Activated T-cell treated with anti-CD3 and anti-CD28 coated beads for 4 hours (primary cell): ENCODE results near the gene NDEL1.

ENCODE experiments used
- DNase-seq: peaks from one replicate; pipeline ENCODE4 v3.0.0-alpha.2; 2020

Gene NDEL1

DNA sequence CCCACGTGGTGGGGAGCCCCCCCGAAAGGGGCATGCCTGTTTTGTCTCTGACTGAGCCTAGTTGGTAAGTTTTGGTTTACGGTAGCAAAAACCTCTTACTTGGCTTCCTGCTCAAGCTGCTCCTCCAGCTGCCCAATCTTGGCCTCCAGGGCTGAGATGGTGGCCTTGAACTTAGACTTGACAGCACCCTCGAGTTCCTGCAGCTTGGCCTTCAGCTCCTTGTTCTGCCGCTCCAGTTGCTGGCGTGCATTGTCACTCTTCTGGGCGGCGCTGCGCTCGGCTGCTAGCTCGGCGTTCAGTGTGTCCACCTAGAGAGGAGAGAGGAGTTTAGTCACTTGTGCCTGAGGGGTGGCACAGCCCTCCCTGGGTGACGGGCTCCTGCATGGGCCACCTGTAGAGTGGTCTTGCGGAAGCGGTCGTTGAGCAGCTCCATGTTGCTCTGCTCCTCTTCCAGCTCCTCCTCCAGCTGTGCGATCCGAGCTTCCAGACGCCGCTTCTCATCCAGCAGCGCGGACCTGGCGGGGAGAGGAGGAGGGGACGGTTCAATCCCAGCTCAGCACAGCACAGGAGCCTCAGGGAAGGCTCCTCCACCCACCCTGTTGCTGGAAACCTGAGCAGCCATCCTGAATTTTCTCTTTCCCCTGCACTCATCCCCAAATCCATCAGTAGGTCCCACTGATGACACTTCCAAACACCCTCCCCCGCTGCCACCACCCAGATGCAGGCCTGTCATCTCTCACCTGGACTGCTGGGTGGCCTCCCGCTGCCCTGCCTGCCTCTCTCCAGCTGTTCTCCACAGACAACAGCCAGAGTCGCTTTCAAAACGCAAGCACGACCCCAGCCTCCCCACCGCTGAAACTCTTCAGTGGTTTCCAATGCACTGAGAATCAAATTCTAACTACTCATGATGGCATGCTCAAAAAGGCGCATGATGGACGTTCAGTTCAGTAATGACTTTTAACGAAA lies 44.6 kb downstream of the NDEL1 start:
- no peak for DNase-seq

DNA sequence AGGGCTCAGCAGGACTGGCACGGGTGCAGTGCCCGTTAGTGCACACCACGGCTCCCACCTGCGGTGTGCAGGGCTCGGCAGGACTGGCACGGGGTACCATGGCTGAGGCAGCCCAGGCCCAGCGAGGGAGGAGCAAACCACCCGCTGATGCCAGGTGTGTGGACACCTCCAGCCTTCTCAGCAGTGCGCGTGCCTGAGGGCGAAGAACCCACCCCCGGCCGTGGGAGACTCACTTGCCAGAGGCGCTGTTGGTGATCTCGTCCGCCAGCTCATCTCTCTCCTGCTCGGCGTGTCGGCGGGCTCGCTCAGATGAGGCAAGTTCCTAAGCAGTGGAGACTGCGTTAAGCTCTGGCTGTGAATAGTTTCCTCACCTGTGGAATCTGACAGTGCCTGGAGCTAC lies 45.4 kb downstream of the NDEL1 start:
- DNase-seq = no peak

DNA sequence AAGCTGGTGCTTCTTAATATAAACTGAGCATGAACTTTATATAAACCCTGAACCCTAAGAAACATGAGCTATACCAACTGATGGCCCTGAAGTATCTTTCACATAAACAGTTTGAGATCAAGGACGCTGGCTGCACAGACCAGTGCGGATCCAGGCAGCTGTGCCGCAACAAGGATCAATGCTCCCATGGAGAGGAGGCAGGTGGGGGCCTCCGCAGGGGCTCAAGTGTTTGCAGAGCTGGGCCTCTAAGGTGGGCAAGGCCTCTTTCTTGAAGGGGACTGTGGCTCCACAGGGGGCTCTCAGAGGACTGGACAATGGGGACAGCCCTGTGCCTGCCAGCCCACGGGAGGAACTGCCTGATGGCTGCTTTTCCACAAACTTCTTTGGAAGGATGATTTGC lies 46.0 kb downstream of the NDEL1 start:
- DNase-seq = no peak

DNA sequence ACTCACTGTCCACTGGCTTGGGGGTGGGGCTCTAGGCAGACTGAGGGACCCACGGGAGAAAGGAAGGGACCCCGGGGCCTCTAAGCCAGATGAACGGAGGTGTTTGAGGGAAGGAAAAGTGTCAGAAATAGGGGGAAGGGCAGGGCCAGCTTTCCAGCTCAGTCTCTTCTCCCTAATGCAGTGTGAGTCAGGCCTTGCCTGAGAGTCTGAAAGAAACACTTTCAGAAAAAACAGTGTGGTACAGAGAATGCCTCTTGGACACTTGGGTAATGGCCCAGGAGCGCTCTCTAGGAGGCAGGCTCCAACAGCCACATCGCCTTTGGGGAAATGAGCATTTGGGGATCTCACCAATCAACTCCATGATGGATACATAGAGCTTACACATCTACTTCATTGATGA lies 46.9 kb downstream of the NDEL1 start:
- no peak for DNase-seq

DNA sequence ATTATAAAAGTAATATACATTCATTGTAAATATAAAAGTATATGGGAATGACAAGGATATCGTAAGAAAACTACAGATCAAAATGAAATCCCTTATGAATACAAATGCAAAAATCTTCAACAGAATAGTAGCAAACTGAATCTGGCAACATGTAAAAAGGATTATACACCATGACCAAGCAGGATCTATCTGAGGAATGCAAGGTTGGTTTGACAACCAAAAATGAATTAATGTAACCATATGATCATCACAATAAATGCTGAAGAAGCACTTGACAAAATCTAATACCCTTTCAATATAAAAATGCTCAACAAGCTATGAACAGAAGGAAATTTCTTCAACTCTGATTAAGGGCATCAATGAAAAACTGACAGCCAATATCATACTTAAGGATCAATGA lies 48.8 kb downstream of the NDEL1 start:
- DNase-seq = no peak

DNA sequence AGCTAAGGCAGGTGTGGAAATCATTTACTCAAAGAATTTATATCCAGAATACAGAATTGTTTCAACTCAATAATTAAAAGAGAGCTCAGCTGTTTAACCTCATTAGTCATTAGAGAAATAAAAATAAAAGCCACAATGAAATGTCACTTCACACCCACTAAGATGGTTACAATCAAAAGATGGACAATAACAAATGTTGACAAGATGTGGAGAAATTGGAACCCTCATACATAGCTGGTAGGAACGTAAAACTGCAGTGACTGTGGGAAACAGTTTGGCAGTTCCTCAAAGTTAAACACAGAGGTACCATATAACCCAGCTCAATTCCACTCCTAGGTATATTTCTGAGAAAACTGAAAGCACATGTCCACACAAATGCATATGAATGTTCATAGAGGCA lies 49.8 kb downstream of the NDEL1 start:
- no peak for DNase-seq

DNA sequence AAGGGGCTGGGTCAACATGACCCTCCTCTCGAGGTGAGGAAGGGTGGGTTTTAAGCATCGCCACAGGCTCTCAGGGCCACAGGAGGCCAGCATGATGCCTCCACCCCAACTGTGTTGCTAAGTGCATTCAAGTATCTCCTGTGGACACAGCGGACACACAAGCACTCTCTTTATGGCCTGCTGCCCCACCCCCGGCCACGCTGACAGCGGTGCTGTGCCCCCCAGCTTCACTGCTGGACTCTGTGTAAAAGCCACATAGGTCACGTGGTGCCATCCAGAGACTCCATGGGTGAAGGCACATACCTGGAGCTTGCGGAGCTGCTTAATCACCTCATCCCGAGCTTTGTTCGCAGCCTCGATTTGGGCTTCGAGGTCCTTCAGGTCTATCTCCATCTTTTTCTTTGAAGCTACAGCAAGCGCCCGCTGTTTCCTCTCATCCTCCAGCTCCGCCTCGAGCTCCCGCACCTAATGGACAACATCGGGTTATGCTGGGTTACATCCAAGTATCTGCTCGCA lies 51.5 kb downstream of the NDEL1 start:
- no peak for DNase-seq

DNA sequence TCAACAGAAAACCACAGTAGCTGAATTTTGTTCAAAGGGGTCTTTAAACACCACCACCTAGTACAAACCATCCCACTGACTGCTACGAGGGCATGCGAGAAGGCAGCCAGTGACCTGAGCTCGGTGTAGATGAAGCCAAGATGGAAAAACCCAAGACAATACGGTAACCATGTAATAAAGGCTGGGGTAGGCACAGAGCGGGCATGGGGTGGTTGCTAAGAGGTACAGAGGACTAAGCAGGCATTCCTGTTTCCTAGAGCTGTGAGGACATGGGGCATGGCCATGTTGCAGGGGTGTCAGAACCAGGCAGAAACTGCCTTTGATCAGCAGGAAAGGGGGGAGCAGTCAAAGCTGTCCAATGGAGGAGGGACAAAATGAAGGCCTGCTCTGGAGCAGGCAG lies 52.1 kb downstream of the NDEL1 start:
- no peak for DNase-seq

DNA sequence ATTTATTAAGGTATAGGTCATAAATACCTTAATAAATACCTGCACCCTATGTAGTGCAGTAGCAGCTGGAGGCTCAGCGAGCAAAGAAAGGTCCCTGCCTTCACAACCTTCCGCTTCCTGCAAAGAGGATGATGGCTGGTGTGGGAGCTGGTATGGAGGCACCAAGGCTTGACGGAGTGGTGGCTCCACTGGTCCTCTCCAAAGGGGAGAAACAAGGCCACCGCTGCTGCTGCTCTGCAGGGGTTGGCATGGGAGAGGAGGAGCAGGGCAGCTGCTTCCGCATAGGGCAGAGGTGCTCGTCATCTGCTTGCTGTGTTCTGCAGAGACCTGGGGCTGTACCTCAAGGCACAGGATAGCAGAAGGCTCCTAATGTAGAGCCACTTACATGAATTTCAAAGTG lies 52.8 kb downstream of the NDEL1 start:
- DNase-seq = no peak

DNA sequence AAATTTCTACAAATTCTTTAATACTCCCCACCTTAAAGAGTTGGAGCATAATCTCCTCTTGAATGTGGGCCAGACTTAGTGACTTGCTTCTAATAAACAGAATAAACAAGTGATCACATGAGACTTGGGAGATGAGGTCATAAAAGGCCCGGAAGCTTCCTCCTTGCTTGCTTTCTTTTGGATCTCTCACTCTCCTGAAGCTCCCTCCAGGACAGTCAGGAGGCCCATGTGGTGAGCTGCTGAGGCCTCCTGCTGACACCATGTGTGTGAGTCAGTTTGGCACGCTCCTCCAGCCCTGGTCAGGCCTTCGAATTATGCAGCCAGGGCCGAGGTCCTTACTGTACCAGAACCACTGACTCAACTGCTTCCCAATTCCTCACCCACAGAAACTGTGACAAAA lies 53.2 kb downstream of the NDEL1 start:
- no peak for DNase-seq

DNA sequence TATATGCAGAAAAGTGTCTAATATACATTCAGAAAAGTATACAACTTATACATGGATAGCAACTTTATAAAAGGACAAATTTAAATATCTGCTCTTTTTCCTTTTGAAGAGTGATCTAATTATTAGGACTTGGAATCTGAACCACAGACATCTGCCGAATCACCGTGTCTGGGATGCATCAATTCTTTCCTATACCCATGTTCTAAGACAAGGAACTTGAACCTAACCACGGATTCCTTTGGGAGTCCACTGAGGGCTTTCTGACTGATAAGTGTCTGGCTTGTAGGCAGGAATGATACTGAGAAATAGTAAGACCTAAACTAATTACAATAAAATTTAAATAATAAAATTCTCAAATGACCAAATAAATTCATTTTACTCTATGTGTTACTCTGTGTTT lies 54.2 kb downstream of the NDEL1 start:
- no peak for DNase-seq

DNA sequence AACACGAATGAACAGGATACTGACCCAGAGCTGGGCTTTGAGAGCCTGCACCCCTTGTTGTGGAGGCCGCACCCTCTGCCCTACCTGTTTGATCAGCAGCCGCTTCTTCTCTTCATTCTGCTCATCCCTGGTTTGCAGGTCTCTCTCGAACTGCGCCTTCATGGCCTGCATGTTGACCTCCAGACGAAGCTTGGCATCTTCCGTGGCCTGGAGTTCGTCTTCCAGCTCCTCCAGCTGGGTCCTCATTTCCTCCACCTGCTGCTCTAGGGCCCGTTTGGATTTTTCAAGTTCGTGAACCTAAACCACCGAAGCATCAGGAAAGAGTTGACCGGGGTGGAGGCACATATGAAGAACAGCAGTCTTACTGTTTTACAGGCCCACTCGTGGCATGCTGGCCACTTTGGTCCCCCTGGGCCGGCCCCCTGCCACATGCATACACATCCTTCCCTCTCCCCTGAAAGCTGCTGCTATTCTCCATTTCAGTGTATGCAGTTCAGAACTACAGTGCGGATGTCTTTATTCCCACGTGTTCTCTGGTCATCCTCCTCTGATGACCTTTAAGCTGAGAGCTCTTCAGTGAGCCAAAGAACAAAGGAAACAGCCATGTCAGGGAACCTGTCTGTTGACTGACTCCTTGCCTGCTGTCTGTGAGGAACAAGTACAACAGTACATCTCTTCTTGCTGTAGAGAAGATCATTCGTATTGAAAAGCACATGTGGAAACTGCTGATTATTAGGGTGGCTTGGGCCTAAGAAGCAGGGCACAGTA lies 54.8 kb downstream of the NDEL1 start:
- no peak for DNase-seq

DNA sequence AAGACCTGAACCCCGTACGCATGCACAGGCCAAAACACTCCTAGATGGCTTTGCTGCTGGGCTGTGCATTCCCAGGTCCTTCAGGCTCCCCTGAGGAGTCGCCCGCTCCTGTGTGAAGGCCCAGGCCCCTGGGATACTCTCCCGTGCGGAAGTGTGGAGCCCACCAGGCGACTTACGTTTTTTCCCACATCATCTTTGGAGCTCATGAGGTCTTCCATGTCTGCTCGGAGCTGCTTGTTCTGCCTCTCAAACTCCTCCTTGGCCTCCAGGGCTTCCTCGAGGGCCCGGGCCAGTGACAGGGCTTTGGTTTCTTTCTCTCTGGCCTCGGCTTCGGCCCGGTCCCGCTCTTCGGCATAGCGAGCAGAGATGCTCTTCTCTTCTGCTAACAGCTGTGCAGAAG lies 56.4 kb downstream of the NDEL1 start:
- no peak for DNase-seq

DNA sequence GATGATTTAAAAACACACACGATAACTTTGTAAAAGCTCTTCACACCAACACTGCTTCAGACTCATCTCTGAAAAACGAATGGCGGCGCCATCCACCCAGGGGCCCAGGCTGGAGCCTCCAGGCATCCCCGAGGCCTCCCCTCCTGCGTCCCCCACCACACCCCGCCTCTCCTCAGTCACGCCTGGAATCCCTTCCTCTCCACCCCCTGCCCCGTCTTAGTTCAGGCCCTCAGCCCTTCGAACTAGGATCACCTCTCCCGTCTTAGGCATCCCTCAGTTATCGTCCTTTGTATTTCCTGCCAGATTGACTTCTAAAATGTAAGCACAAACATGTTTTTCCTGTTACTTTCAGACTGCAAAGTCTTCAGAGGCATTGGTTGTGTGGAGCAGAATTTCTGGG lies 58.3 kb downstream of the NDEL1 start:
- no peak for DNase-seq

DNA sequence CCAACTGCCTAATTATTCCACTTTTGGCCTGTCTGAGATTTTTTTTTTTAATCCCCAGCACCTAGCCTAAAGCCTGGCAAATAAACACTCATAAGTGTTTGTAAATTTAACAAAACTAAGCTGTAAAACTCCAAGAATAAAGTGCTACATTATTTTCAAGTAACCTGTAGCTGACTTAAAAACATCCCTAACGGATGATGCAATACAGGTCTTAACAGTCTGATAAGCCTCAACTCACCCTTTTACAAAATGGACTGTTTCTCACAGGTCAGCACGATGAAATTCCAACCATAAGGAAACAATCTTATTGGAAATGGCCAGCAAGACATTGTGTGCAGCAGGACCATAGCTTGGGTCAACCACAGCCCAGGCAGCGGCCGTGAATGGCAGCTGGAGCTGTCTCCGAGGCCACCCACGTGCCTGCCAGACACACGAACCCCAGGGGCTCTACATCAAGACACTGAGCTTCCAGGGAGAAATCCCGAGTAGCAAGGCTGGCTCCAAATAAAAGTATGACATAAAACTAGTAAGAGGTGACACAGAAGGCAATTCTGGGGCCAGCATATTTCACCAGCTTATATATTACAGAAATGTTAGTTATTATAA lies 58.9 kb downstream of the NDEL1 start:
- DNase-seq = no peak

DNA sequence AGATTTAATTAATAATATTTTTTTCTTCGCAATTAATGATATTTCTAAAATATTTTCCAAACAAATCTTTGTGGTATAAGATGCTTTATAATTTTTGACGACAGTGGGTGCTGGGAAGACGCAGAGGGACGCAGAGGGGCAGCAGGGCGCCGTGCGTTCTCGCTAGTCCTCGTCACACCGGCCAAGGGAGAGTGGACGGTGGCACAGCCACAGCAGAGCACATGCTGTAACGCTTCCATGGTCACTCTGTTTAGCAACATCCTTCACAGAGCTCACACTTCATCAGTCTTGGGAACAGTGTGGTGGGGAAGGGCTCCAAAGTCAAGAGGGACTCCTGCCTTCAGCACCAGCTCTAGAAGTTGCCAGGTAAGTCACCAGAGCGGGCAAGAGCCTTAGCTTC lies 60.4 kb downstream of the NDEL1 start:
- DNase-seq = no peak

DNA sequence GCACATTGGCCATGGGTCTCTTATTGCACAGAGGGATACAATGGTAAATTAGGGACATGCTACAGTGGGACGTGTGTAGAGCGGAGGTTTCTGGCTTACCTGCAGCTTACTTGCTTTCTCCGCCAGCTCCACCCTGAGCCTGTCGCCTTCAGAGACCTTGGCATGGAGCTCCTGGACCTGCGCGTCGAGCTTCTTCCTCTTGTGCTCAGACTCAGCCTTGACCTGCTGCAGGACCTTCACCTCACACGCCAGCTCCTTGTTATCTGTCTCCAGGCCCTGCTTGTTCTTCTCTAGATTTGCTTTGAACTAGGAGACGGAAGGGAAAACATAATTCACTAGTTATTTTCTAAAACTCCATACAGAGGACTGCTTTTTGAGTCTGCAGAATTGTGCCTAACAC lies 63.5 kb downstream of the NDEL1 start:
- DNase-seq = no peak

DNA sequence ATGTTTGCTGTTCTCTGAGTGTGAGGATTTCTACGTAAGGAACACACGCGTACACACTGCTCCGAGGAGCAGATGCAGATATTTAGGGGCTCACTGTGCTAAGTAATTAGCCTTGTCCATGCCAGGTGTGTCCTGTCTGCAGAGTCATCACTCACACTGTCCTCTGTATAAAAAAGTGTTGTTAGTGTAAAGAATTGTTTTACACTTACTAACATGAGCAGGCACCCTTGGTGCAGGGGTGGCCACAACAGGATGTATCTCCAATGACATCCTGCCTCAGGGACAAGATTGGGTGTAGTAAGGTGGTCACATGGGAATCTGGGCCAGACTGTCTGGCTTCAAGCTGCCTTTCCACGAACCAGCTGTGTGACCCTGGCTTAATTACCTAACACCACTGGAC lies 63.9 kb downstream of the NDEL1 start:
- DNase-seq = no peak

DNA sequence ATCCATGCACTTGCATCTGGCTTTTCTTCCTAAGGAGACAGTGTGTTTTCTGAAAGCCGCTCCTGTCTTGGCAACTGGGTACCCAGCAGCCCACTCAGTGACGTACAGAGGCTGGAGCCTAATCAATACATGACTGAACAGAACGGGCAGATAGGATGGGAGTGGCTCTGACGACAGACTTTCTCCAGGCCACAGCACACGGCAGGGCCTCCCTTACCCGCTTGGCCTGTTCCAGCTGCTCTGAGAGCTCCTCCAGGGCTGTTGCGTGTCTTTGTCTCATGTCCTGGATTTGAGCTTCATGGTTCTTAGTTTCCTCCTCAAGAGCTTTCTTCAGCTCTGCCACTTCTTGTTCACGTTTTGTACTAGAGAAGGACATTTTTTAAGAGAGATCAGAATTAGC lies 64.9 kb downstream of the NDEL1 start:
- DNase-seq = no peak

DNA sequence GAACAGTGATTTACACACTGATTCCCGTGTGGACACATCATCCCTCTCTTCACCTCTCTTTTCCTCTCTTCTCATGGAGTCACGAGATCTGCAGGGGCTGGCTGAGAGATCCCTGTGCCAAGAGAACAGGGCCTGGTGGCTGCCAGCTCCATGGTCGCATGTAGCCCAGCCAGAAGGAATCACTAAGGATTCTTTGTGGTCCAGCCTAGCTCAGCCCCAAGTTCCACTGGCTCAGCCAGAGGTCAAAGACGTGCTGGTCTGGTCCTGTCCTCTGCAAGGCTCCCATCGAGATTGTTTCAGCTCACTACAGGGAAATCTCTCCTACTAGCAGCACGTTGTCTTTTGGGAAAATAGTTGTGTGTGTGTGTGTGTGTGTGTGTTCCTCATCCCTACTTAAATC lies 66.4 kb downstream of the NDEL1 start:
- no peak for DNase-seq

DNA sequence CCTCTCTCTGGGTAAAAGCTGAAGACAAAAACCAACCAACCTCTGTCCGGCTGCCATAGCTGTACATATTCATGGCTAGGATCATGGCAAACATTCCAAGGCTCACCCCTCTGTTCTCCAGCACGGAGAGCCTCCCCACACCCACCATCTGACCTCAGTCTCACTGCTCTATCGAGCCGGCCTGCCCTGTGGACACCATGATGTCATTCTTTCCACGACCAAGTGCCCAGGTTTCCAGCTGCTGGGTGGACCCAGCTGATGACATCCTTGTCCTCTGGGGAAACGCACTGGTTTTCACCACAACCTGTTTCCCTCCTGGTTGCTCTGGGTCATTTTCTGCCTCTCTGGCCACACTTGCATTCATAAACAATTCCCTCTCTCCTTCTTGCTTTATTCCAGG lies 67.7 kb downstream of the NDEL1 start:
- DNase-seq = no peak

DNA sequence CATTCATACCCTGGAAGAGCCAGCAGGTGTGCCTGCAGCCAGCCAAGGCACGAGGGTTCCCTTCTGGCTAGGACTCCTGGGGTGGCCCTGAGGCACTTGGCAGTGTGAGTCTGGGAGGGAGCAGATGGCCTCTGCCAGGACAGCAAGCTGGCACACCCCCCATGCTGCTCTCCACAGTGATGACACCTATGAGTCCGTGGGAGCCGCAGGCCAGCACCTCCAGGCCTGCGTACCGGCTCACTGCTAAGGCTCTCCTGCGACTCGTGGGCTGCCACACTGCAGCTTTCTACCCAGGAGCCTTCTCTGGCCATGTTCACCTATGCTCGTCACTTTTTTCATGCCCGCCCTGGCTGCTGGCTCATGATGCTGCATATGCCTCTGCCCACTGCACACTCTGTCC lies 68.1 kb downstream of the NDEL1 start:
- no peak for DNase-seq

DNA sequence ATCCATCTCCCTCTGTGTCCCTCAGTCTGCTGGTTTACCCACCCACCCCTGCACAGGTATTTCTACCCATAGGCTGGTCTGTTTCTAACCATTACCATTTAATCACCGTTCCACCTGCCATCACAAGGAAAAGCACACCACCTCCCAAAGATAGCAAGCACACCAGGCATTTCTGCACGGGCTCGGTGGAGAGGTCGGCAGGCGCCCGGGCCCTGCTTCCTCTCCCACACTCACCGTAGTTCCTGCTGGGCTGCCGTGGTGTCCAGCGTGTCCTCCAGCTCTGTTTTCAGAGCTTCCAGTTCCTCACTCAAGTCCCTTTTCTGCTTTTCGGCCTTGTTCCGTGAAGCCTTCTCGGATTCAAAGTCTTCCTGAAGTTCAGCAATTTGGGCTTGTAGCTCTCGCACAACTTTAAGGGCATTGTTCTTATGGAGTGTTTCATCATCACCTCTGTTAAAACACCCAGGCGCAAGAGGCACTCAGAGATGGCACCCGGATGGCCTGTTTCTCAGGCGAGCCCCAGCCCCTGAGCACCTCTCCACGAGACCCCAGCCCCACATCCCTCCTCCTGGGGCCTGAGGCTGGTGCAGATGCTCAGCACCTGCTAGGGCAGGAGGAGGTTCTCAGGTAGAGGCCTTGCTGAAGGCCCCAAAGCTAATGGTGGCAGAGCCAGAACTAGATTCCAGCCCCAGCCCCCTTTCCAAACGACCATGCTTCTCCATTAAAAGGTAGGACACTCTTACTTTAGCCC lies 69.0 kb downstream of the NDEL1 start:
- DNase-seq = no peak
